NCI-H446 treated with DMSO at 0.1 percent for 48 hours (cell line): Measurements from ENCODE around the gene TLE2.

Source experiments
- DNase-seq: peaks from one replicate; lab custom pipeline; 2025; lab: John Stamatoyannopoulos, UW

Gene TLE2

GRCh38 chr19:2950286-2951124, 78.6 kb downstream of the TLE2 start:
- DNase-seq: peak; percentile 99

- no peak for DNase-seq
These were observed 79.2 kb downstream of the TLE2 start for GRCh38 chr19:2949939-2950285.
